SK-MEL-5 (cell line): ENCODE results near the gene DPEP2. TPM values are rescaled to one million over a fixed set of nuclear protein-coding genes. Genes with fewer than 3 reads are reported as not detected.
"Not testable (repeated sequence)": the region's sequence is repeated elsewhere in the genome, so short reads cannot be mapped to it uniquely, and the experiment has no call there.

Source experiments
- DNase-seq: peaks from one replicate; pipeline ENCODE4 v3.0.0-alpha.2; 2016; ENCODE audit warnings: low read depth, low spot score
- in situ Hi-C: cut with HindIII; loops from 2 replicates; pipeline ENCODE4 v1.10.0; 2016; ENCODE audit warnings: low sequenced_read_pairs, high pct_unique_total_duplicates, low pct_unique_long_range_greater_than_20kb
- total RNA-seq: library from RNA; depleted of rRNA; stranded (reverse); fragments of >200 nt; shearing (Covaris generic); gene quantifications from 2 replicates; pipeline ENCODE4 v1.2.3, GENCODE V29; 2014

Gene DPEP2
- total RNA-seq, 1 experiment from 2014 or later: not detected

DNA sequence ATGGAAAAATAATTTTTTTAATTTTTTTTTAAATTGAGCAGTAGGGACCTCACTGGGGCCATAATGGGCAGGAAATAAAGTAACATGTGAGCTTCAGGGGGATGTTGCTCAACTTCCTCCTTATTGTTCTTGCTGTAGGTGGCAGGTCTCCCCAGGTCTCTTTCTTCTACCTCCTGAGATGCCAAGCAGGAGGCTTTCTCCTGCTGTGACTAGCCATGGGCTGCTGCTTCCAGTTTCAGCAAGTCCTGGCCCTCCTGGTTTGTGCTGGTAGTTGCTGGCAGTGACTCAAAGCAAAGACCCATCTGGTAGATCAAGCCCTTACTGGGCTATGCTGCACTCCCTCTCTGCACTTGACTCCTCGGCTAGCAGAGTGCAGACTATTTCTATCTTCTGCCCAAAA, 14.2 kb upstream of the DPEP2 start:
- in situ Hi-C loops: no loop called here
- DNase-seq: no peak

GRCh38 chr16:68009872-68010271, 10.6 kb upstream of the DPEP2 start:
- DNase-seq, in situ Hi-C loops: not testable (repeated sequence)

- DNase-seq: no peak
- in situ Hi-C loops: no loop called here
Observed at GRCh38 chr16:68009157-68009735, 10.0 kb upstream of the DPEP2 start.

GRCh38 chr16:68005786-68006286, 6.6 kb upstream of the DPEP2 start:
- peak; percentile 28 for DNase-seq
- in situ Hi-C loops: no loop called here

GRCh38 chr16:68005211-68005610, 5.9 kb upstream of the DPEP2 start:
- DNase-seq: no peak
- in situ Hi-C loops: no loop called here

- in situ Hi-C loops: no loop called here
- no peak for DNase-seq
Observed at GRCh38 chr16:68003031-68003430, 3.7 kb upstream of the DPEP2 start.

DNA sequence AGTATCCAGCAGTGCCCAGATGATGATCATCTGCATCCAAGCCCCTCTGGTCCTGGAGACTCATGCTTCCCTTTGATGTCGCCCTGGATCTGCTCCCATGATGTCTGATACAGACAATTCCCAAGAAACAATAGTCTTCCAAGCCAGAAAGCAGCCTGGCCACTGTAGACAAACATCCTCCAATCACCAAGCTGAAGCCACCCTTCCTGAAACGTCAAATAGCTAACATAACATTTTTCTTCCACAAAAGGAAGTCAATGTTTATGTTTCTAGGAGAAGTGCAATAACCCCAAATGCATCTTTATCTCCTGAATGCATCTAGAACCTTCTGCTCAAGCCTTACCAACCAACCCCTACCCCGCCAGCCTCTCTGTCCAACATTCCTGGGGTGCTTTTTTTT, 1.2 kb upstream of the DPEP2 start:
- no peak for DNase-seq
- in situ Hi-C loops: no loop called here

- in situ Hi-C loops: no loop called here
Observed at GRCh38 chr16:67999985-68000384, 701 bp upstream of the DPEP2 start.

DNA sequence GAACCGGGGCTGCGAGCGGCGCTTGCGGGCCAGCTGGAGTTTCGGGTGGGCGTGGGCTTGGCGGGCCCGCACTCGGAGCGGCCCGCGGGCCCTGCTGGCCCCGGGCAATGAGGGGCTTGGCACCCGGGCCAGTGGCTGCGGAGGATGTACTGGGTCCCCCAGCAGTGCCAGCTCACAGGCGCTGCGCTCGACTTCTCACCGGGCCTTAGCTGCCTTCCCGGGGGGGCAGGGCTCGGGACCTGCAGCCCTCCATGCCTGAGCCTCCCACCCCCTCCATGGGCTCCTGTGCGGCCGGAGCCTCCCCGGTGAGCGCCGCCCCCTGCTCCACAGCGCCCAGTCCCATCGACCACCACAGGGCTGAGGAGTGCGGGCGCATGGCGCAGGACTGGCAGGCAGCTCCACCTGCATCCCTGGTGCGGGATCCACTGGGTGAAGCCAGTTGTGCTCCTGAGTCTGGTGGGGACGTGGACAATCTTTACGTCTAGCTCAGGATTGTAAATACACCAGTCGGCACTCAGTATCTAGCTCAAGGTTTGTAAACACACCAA, 979 bp downstream of the DPEP2 start:
- DNase-seq: not testable (repeated sequence)

More at GRCh38 chr16:67999985-68000384, 701 bp upstream of the DPEP2 start:
- DNase-seq: no peak

GRCh38 chr16:67996666-67997065, 2.6 kb downstream of the DPEP2 start:
- no peak for DNase-seq
- in situ Hi-C loops: no loop called here

More for the DNA sequence above, 979 bp downstream of the DPEP2 start:
- in situ Hi-C loops: not testable (repeated sequence)

DNA sequence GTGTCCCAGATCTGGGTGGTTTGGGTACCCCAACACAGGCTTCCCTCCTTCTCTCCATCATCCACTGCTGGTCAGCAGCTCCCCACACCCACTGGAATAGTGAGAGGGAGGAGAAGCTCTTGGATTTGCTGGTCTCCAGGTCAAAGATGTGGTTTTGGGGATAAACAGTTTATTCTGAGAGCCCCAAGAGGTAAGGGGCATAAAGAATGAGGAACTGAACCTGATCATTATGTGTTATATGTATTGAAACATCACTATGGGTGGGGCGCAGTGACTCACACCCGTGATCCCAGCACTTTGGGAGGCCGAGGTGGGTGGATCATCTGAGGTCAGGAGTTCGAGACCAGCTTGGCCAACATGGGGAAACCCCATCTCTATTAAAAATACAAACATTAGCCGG, 3.9 kb downstream of the DPEP2 start:
- in situ Hi-C loops: no loop called here
- DNase-seq: no peak

DNA sequence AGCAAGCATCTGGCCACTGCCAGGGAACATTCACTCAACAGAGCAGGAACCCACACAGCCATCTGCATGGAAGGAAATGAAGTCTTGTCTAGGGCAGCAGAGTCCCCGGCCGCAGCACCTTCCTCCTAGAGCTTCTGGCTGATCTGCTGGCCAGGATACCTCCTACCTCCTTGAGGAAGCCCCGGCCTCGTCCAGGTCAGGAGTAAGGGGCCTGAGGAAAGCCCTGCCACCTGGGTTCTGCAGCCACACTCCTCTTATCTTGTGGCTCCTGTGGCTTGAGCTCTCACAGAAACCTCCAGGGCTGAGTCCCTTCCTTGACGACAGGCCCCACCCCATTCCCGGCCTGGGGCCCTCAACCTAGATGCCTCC, 5.3 kb downstream of the DPEP2 start:
- in situ Hi-C loops, DNase-seq: not testable (repeated sequence)

- in situ Hi-C loops: no loop called here
- peak; percentile 64 for DNase-seq
Observed at GRCh38 chr16:67993207-67994039, 5.9 kb downstream of the DPEP2 start.

DNA sequence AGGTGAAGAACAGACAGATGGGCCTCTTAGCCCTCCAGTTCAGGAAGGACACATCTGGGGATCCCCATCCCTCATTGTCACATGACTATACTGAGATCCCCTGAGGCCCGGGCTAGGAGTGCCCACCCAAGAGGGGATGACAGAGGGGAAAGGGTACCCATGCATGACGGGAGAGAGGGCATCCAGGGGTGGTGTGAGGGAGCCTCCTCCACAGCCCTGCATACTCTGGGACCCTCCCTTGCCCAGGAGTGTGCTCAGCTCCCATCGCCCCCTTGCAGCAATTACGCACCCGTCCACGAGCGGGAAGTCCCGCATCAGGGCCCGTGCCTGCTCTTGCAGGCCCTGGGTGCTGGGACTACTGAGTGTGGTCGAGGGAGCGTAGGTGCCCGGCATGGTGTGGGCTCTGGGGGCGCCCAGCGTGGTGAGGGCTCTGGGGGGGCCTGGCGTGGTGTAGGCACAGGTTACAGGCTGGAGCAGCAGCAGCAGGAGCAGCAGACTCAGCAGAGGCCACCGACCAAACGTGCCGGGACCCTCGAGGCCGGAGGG, 6.5 kb downstream of the DPEP2 start:
- in situ Hi-C loops: no loop called here
- no peak for DNase-seq

GRCh38 chr16:67990018-67990386, 9.3 kb downstream of the DPEP2 start:
- DNase-seq: no peak
- in situ Hi-C loops: no loop called here

- in situ Hi-C loops: no loop called here
Observed at GRCh38 chr16:67989322-67990017, 9.8 kb downstream of the DPEP2 start.

GRCh38 chr16:67988675-67989074, 10.6 kb downstream of the DPEP2 start:
- DNase-seq: no peak
- in situ Hi-C loops: no loop called here

More at GRCh38 chr16:67989322-67990017, 9.8 kb downstream of the DPEP2 start:
- no peak for DNase-seq
